ENCODE measurements around the gene NPW.

DNA sequence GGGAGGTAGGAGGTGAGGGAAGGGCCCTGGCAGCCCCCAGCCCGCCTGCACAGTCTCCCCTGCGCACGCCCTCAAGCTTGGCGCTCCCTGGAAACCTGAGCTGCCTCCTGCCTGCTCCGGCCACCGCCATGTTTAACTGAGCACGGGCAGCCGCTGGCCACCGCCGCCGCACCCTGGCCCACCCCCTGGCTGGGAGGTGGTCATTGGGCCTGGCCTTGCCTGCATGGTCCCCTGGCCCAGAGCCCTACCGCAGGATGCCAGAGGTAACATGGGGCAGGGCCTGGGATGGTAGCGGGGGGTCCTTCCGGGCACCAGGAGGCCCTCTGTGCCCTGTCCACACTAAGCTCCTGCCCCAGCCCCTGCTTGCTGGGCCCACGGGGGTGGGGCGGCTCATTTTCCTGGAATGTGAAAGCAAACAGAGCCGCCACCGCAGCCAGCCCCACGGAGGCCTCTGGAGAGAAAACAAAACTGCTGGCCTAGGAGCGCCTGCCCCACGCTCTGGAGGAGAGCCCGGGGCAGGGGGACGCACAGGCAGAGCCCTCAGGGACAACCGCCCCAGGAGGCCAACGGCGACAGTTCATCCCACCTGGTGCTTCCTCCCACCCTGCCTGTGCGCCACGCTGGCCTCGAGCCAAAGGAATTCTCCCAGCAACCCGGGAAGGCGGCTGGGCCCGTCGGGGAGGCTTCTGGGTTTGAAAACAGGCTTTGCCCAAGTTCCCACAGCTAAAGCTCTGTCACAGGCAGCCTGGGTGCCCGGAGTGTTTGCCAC is 16.0 kb downstream of the NPW start:
- no peak for TF ChIP-seq CTCF (IDR thresholded peaks at IDR 0.05)
- TF ChIP-seq POLR2A (IDR thresholded peaks at IDR 0.05), result no peak

Data from Peyer's patch (tissue), 4 donors.